22Rv1 (cell line): ENCODE measurements around the gene CUEDC1.

ENCODE experiments used
- ZFX ChIP-seq: fragments of 450-650 bp; IDR thresholded peaks from 2 replicates; pipeline ENCODE4 v1.6.1; 2017; ENCODE audit warnings: antibody characterized with exemption, borderline replicate concordance
- TF ChIP-seq, protein P1 (sequence below): fragments of 450-650 bp; IDR thresholded peaks from 2 replicates; pipeline ENCODE4 v1.5.1; 2017; ENCODE audit warnings: mild to moderate bottlenecking

DNA sequence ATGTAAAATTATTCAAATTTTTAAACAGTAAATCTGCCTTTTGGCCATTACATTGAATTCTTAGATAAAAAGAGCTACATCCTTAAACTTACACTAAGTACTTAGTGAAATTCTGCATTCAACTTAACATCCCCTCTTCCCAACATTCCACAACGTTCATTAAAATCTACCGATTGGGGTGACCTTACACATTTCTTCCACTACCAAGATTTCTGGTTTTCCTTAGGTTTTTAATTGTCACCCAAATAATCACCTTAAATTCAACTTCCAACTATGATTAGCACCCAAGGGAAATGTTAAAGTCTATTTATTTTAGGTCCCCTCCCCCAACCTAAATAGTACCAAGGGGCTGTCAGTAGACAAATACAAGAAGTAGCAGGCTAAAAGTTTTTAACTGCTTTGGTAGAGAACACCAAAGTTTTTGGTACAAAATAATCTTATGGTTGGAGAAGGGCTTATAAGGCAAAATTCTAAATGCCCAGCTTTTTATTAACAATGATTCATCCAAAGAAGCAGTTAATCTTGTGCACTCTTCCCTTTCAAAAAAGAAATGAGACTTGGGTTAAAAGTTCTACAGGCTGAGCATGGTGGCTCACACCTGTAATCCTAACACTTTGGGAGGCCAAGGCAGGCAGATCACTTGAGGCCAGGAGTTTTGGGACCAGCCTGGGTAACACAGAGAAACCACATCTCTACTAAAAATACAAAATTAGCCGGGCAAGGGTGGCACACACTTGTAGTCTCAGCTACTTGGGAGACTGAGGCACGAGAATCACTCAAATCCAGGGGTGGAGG is 47.1 kb upstream of the CUEDC1 start:
- TF ChIP-seq, protein P1, sequence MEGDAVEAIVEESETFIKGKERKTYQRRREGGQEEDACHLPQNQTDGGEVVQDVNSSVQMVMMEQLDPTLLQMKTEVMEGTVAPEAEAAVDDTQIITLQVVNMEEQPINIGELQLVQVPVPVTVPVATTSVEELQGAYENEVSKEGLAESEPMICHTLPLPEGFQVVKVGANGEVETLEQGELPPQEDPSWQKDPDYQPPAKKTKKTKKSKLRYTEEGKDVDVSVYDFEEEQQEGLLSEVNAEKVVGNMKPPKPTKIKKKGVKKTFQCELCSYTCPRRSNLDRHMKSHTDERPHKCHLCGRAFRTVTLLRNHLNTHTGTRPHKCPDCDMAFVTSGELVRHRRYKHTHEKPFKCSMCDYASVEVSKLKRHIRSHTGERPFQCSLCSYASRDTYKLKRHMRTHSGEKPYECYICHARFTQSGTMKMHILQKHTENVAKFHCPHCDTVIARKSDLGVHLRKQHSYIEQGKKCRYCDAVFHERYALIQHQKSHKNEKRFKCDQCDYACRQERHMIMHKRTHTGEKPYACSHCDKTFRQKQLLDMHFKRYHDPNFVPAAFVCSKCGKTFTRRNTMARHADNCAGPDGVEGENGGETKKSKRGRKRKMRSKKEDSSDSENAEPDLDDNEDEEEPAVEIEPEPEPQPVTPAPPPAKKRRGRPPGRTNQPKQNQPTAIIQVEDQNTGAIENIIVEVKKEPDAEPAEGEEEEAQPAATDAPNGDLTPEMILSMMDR, result no peak
- no peak for TF ChIP-seq ZFX
